ENCODE results near the gene MIGA2. TPM values are rescaled to one million over a fixed set of nuclear protein-coding genes. Genes with fewer than 3 reads are reported as not detected.

MIGA2 gene
- total and polyA plus RNA-seq, 9 of the 15 experiments (the other 6 are each of a cell fraction or from before 2014, with no cell fraction given): 0.15 to 54.1 (median 18.0) TPM

- no peak for TF ChIP-seq SREBF2 (CRISPR knock-in tag; IDR thresholded peaks at IDR 0.05)
- TF ChIP-seq PCBP2 (IDR thresholded peaks at IDR 0.05; ENCODE audit: low read depth, low read length, poor library complexity, severe bottlenecking): no peak
- no peak; the same call in 1 of the 2 replicates for TF ChIP-seq MIER1 (IDR thresholded peaks at IDR 0.05; ENCODE audit: low read depth)
- TF ChIP-seq, protein P1, sequence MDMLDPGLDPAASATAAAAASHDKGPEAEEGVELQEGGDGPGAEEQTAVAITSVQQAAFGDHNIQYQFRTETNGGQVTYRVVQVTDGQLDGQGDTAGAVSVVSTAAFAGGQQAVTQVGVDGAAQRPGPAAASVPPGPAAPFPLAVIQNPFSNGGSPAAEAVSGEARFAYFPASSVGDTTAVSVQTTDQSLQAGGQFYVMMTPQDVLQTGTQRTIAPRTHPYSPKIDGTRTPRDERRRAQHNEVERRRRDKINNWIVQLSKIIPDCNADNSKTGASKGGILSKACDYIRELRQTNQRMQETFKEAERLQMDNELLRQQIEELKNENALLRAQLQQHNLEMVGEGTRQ (CRISPR knock-in tag; IDR thresholded peaks at IDR 0.05): peak; percentile 95
- TF ChIP-seq HNRNPUL1 (IDR thresholded peaks at IDR 0.05; ENCODE audit: low read length): no peak
- peak; percentile 99 for TF ChIP-seq TAL1 (IDR thresholded peaks at IDR 0.05)
- peak; percentile 74; the same call in 1 of the 2 replicates for TF ChIP-seq E2F3 (CRISPR knock-in tag; IDR thresholded peaks at IDR 0.05)
- no peak for TF ChIP-seq WHSC1 (IDR thresholded peaks at IDR 0.05; ENCODE audit: low read length)
- peak; percentile 85 for TF ChIP-seq ARID4B (CRISPR knock-in tag; IDR thresholded peaks at IDR 0.05)
- TF ChIP-seq, protein P2, sequence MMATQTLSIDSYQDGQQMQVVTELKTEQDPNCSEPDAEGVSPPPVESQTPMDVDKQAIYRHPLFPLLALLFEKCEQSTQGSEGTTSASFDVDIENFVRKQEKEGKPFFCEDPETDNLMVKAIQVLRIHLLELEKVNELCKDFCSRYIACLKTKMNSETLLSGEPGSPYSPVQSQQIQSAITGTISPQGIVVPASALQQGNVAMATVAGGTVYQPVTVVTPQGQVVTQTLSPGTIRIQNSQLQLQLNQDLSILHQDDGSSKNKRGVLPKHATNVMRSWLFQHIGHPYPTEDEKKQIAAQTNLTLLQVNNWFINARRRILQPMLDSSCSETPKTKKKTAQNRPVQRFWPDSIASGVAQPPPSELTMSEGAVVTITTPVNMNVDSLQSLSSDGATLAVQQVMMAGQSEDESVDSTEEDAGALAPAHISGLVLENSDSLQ (IDR thresholded peaks at IDR 0.05): no peak; the same call in 1 of the 2 replicates
- TF ChIP-seq EHMT2 (IDR thresholded peaks at IDR 0.05): no peak
- TF ChIP-seq, protein P3, sequence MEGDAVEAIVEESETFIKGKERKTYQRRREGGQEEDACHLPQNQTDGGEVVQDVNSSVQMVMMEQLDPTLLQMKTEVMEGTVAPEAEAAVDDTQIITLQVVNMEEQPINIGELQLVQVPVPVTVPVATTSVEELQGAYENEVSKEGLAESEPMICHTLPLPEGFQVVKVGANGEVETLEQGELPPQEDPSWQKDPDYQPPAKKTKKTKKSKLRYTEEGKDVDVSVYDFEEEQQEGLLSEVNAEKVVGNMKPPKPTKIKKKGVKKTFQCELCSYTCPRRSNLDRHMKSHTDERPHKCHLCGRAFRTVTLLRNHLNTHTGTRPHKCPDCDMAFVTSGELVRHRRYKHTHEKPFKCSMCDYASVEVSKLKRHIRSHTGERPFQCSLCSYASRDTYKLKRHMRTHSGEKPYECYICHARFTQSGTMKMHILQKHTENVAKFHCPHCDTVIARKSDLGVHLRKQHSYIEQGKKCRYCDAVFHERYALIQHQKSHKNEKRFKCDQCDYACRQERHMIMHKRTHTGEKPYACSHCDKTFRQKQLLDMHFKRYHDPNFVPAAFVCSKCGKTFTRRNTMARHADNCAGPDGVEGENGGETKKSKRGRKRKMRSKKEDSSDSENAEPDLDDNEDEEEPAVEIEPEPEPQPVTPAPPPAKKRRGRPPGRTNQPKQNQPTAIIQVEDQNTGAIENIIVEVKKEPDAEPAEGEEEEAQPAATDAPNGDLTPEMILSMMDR (IDR thresholded peaks at IDR 0.05 in 2 of 3, conservative IDR thresholded peaks at IDR 0.05 in 1 of 3; ENCODE audit: insufficient read depth in 2 of 3, low read depth in 1 of 3, low read length in 3 of 3): peak; percentile 26 to 47 (median 36); a peak in 4 of 6 replicates
- TF ChIP-seq ZNF668 (CRISPR knock-in tag; IDR thresholded peaks at IDR 0.05): no peak
- TF ChIP-seq POLR2G (IDR thresholded peaks at IDR 0.05; ENCODE audit: low read depth, low read length): peak; percentile 67
- TF ChIP-seq SMC3 (conservative IDR thresholded peaks at IDR 0.05; ENCODE audit: insufficient read depth, low read depth, low read length): 0 out of 2 replicates have a peak, but pooled peaks have one; percentile 6
- no peak for TF ChIP-seq HNRNPLL (IDR thresholded peaks at IDR 0.05; ENCODE audit: low read depth, low read length, poor library complexity, severe bottlenecking)
- no peak for TF ChIP-seq POU5F1 (IDR thresholded peaks at IDR 0.05; ENCODE audit: borderline replicate concordance, low read depth, low read length, partially characterized antibody)
Measured at GRCh38 chr9:129068990-129069861, 32.8 kb downstream of the MIGA2 start (continued).
